Activated T-cell treated with anti-CD3 and anti-CD28 coated beads, Interleukin-2, amount 50 U/mL, for 24 hours (primary cell): ENCODE measurements around the gene LMAN1L.

ENCODE experiments used
- DNase-seq: peaks from one replicate; pipeline ENCODE4 v3.0.0-alpha.2; 2020
- H3K27ac Mint-ChIP-seq: 2 replicates; pipeline ENCODE4 v1.8.0; 2020; ENCODE audit warnings: mild to moderate bottlenecking, mixed read lengths
- H3K27me3 Mint-ChIP-seq: 2 replicates; pipeline ENCODE4 v1.8.0; 2020; ENCODE audit warnings: mixed read lengths
- H3K36me3 Mint-ChIP-seq: 2 replicates; pipeline ENCODE4 v1.8.0; 2020; ENCODE audit warnings: low read depth, mixed read lengths
- H3K4me1 Mint-ChIP-seq: 2 replicates; pipeline ENCODE4 v1.8.0; 2020; ENCODE audit warnings: low read depth, mixed read lengths
- H3K4me3 Mint-ChIP-seq: 2 replicates; pipeline ENCODE4 v1.8.0; 2020; ENCODE audit warnings: mild to moderate bottlenecking, moderate library complexity, mixed read lengths
- H3K9me3 Mint-ChIP-seq: 2 replicates; pipeline ENCODE4 v1.8.0; 2020; ENCODE audit warnings: mixed read lengths

Gene LMAN1L

GRCh38 chr15:74827614-74828013, 15.0 kb downstream of the LMAN1L start:
- no peak for DNase-seq
- Mint-ChIP-seq H3K4me1 (peaks cover 16% of the 10 kb centered on the region), H3K4me3 (no peak overlapping the region), H3K27ac (no peak overlapping the region), H3K36me3 (no peaks in the 10 kb centered on the region), H3K9me3 (no peaks in the 10 kb centered on the region), H3K27me3 (peaks cover 40% of the 10 kb centered on the region)

- no peak overlapping the region for H3K27ac Mint-ChIP-seq
- peaks cover 16% of the 10 kb centered on the region for H3K4me1 Mint-ChIP-seq
- DNase-seq: no peak
- no peak overlapping the region for H3K4me3 Mint-ChIP-seq
- H3K36me3 Mint-ChIP-seq: no peaks in the 10 kb centered on the region
- H3K9me3 Mint-ChIP-seq: no peaks in the 10 kb centered on the region
- peaks cover 40% of the 10 kb centered on the region for H3K27me3 Mint-ChIP-seq
Measured at GRCh38 chr15:74828835-74829234, 16.2 kb downstream of the LMAN1L start.

- Mint-ChIP-seq H3K27me3 (peaks cover 40% of the 10 kb centered on the region), H3K4me1 (peaks cover 16% of the 10 kb centered on the region), H3K4me3 (no peak overlapping the region), H3K36me3 (no peaks in the 10 kb centered on the region), H3K27ac (no peak overlapping the region), H3K9me3 (no peaks in the 10 kb centered on the region)
- DNase-seq: no peak
Measured at GRCh38 chr15:74829486-74829885, 16.9 kb downstream of the LMAN1L start.

- DNase-seq: no peak
- Mint-ChIP-seq H3K4me3 (no peak overlapping the region), H3K36me3 (peaks cover 1% of the 10 kb centered on the region), H3K9me3 (no peaks in the 10 kb centered on the region), H3K27ac (no peak overlapping the region), H3K4me1 (peaks cover 16% of the 10 kb centered on the region), H3K27me3 (peaks cover 36% of the 10 kb centered on the region)
Measured at GRCh38 chr15:74829991-74830390, 17.4 kb downstream of the LMAN1L start.

- no peak for DNase-seq
- no peaks in the 10 kb centered on the region for H3K9me3 Mint-ChIP-seq
- H3K27me3 Mint-ChIP-seq: peaks cover 30% of the 10 kb centered on the region
Measured at GRCh38 chr15:74830868-74831267, 18.2 kb downstream of the LMAN1L start.

GRCh38 chr15:74831813-74832495, 19.3 kb downstream of the LMAN1L start:
- DNase-seq: no peak
- no peak overlapping the region for H3K4me3 Mint-ChIP-seq
- no peak overlapping the region for H3K27ac Mint-ChIP-seq
- H3K27me3 Mint-ChIP-seq: peaks cover 21% of the 10 kb centered on the region
- peaks cover 16% of the 10 kb centered on the region for H3K4me1 Mint-ChIP-seq
- H3K36me3 Mint-ChIP-seq: peaks cover 20% of the 10 kb centered on the region
- H3K9me3 Mint-ChIP-seq: no peaks in the 10 kb centered on the region

More at GRCh38 chr15:74830868-74831267, 18.2 kb downstream of the LMAN1L start:
- H3K4me1 Mint-ChIP-seq: peaks cover 16% of the 10 kb centered on the region
- no peak overlapping the region for H3K27ac Mint-ChIP-seq
- H3K4me3 Mint-ChIP-seq: no peak overlapping the region
- peaks cover 10% of the 10 kb centered on the region for H3K36me3 Mint-ChIP-seq

GRCh38 chr15:74832826-74833225, 20.2 kb downstream of the LMAN1L start:
- H3K4me3 Mint-ChIP-seq: no peak overlapping the region
- DNase-seq: no peak
- peaks cover 12% of the 10 kb centered on the region for H3K27me3 Mint-ChIP-seq
- H3K36me3 Mint-ChIP-seq: peaks cover 27% of the 10 kb centered on the region
- no peak overlapping the region for H3K27ac Mint-ChIP-seq
- no peaks in the 10 kb centered on the region for H3K9me3 Mint-ChIP-seq
- H3K4me1 Mint-ChIP-seq: peaks cover 16% of the 10 kb centered on the region

- Mint-ChIP-seq H3K9me3 (no peaks in the 10 kb centered on the region), H3K27ac (no peak overlapping the region), H3K36me3 (peaks cover 31% of the 10 kb centered on the region), H3K27me3 (peaks cover 5% of the 10 kb centered on the region), H3K4me3 (no peak overlapping the region), H3K4me1 (peaks cover 16% of the 10 kb centered on the region)
- DNase-seq: no peak
Measured at GRCh38 chr15:74833376-74834107, 20.9 kb downstream of the LMAN1L start.

- Mint-ChIP-seq H3K4me1 (peaks cover 2% of the 10 kb centered on the region), H3K27me3 (no peaks in the 10 kb centered on the region), H3K27ac (no peak overlapping the region), H3K36me3 (peaks cover 44% of the 10 kb centered on the region), H3K9me3 (no peaks in the 10 kb centered on the region), H3K4me3 (no peak overlapping the region)
- peak; percentile 68 for DNase-seq
Measured at GRCh38 chr15:74835312-74835823, 22.7 kb downstream of the LMAN1L start.

- no peak overlapping the region for H3K4me3 Mint-ChIP-seq
- H3K36me3 Mint-ChIP-seq: peaks cover 58% of the 10 kb centered on the region
- H3K9me3 Mint-ChIP-seq: no peaks in the 10 kb centered on the region
- no peak overlapping the region for H3K27ac Mint-ChIP-seq
- no peaks in the 10 kb centered on the region for H3K27me3 Mint-ChIP-seq
- H3K4me1 Mint-ChIP-seq: peaks cover 15% of the 10 kb centered on the region
- DNase-seq: no peak
Measured at GRCh38 chr15:74836846-74837245, 24.2 kb downstream of the LMAN1L start.

GRCh38 chr15:74837482-74838136, 25.0 kb downstream of the LMAN1L start:
- Mint-ChIP-seq H3K9me3 (no peaks in the 10 kb centered on the region), H3K36me3 (peaks cover 65% of the 10 kb centered on the region), H3K4me1 (peaks cover 22% of the 10 kb centered on the region), H3K4me3 (no peak overlapping the region), H3K27ac (no peak overlapping the region), H3K27me3 (no peaks in the 10 kb centered on the region)
- no peak for DNase-seq

- no peaks in the 10 kb centered on the region for H3K9me3 Mint-ChIP-seq
Measured at GRCh38 chr15:74838137-74838516, 25.5 kb downstream of the LMAN1L start.

GRCh38 chr15:74838746-74839525, 26.3 kb downstream of the LMAN1L start:
- Mint-ChIP-seq H3K4me3 (no peak overlapping the region), H3K9me3 (no peaks in the 10 kb centered on the region), H3K27me3 (no peaks in the 10 kb centered on the region), H3K4me1 (peaks cover 28% of the 10 kb centered on the region), H3K27ac (no peak overlapping the region), H3K36me3 (peaks cover 69% of the 10 kb centered on the region)
- DNase-seq: no peak

More at GRCh38 chr15:74838137-74838516, 25.5 kb downstream of the LMAN1L start:
- Mint-ChIP-seq H3K27me3 (no peaks in the 10 kb centered on the region), H3K36me3 (peaks cover 67% of the 10 kb centered on the region), H3K4me3 (no peak overlapping the region), H3K27ac (no peak overlapping the region), H3K4me1 (peaks cover 22% of the 10 kb centered on the region)
- no peak for DNase-seq
